ENCODE results near the gene ANKRD63. TPM values are rescaled to one million over a fixed set of nuclear protein-coding genes. Genes with fewer than 3 reads are reported as not detected.

ANKRD63 gene
- total RNA-seq, 1 experiment from 2014 or later, result 0.46 TPM

- no peak for DNase-seq
- no peak overlapping the region for H2BK120ac ChIP-seq (ENCODE audit: low read depth, low read length, poor library complexity, severe bottlenecking)
- no peak overlapping the region for H3K18ac ChIP-seq (ENCODE audit: insufficient read length, low read depth, low read length)
- no peaks in the 10 kb centered on the region for H3K27me3 ChIP-seq (ENCODE audit: insufficient read depth, low read length)
- no peak overlapping the region for H2BK20ac ChIP-seq (ENCODE audit: low read depth, low read length, poor library complexity, severe bottlenecking)
- H3K4me3 Mint-ChIP-seq, result no peak overlapping the region
- TF ChIP-seq CTCF (conservative IDR thresholded peaks at IDR 0.05), result no peak
- H3K23me2 ChIP-seq (ENCODE audit: insufficient read length, low read depth, low read length, poor library complexity, severe bottlenecking), result peaks cover 8% of the 10 kb centered on the region
- H3K9me3 Mint-ChIP-seq, result no peaks in the 10 kb centered on the region
- no peak overlapping the region for H3T11ph ChIP-seq (ENCODE audit: low read length)
- H4K5ac ChIP-seq (ENCODE audit: insufficient read length, low read depth, low read length), result no peak overlapping the region
- peaks cover 32 to 33% of the 10 kb centered on the region in 2 experiments for H3K4me1 Mint-ChIP-seq
- H3K79me1 ChIP-seq (ENCODE audit: insufficient read depth, low read depth, low read length, poor library complexity, severe bottlenecking), result no peaks in the 10 kb centered on the region
- no peak overlapping the region for H4K8ac ChIP-seq (replicated peaks; ENCODE audit: insufficient read length, low read depth, low read length)
- no peak overlapping the region; a peak in 1 of 7 replicates for H3K27ac Mint-ChIP-seq
- H3K4me2 ChIP-seq (ENCODE audit: insufficient read depth, insufficient read length, low read length), result no peak overlapping the region
- H3K4ac ChIP-seq (ENCODE audit: low read depth, low read length), result no peak overlapping the region
- H3K36me3 Mint-ChIP-seq (ENCODE audit: insufficient read depth in 1 of 3, low read depth in 3 of 3), result peaks cover 0 to 2% (median 0%) of the 10 kb centered on the region in 3 experiments; a peak in 1 of 7 replicates
- H4K20me1 ChIP-seq (ENCODE audit: control insufficient read depth, insufficient read depth, insufficient read length), result no peaks in the 10 kb centered on the region
- no peak overlapping the region for H3K9ac ChIP-seq (ENCODE audit: extremely low read depth, insufficient read length, low read length)
- H3K56ac ChIP-seq (ENCODE audit: insufficient read length, low read depth, low read length), result no peak overlapping the region
- H3K23ac ChIP-seq (ENCODE audit: insufficient read length, low read depth, low read length), result no peak overlapping the region
- no peak overlapping the region for H2BK12ac ChIP-seq (ENCODE audit: insufficient read length, low read depth, low read length)
- H3K79me2 ChIP-seq (ENCODE audit: insufficient read depth, low read length), result no peaks in the 10 kb centered on the region
- no peak overlapping the region for H3K27ac ChIP-seq (ENCODE audit: insufficient read length, low read depth, low read length)
- peaks cover 16% of the 10 kb centered on the region for H3K27me3 Mint-ChIP-seq (ENCODE audit: low read depth)
- no CpG with 5 or more reads among the region's 5 CpGs for whole genome bisulfite sequencing (ENCODE audit: extremely low coverage, insufficient read length, low lambda C conversion rate)
- no peaks in the 10 kb centered on the region for H3K9me3 ChIP-seq (ENCODE audit: control insufficient read depth, low read depth, low read length)
- no peak overlapping the region for H2AK5ac ChIP-seq (ENCODE audit: insufficient read length, low read length)
- no peak overlapping the region for H4K91ac ChIP-seq (ENCODE audit: insufficient read length, low read depth, low read length)
- H2AFZ ChIP-seq (ENCODE audit: low read length), result no peak overlapping the region
- H2BK5ac ChIP-seq (ENCODE audit: insufficient read length, low read length), result no peak overlapping the region
- no peaks in the 10 kb centered on the region; the same call in 1 of the 2 replicates for H3K4me1 ChIP-seq (ENCODE audit: insufficient read depth, low read length)
- H2BK15ac ChIP-seq (ENCODE audit: low read depth, low read length), result no peak overlapping the region
- H3K14ac ChIP-seq (ENCODE audit: insufficient read depth, low read length), result no peak overlapping the region
Observed at GRCh38 chr15:40242601-40243000, 40.3 kb downstream of the ANKRD63 start.
